ENCODE measurements around the gene VSIG10L. TPM values are rescaled to one million over a fixed set of nuclear protein-coding genes. Genes with fewer than 3 reads are reported as not detected.

The VSIG10L gene
- total RNA-seq, 4 donors from 2014 or later = 0.26 to 3.6 (median 1.7) TPM

DNA sequence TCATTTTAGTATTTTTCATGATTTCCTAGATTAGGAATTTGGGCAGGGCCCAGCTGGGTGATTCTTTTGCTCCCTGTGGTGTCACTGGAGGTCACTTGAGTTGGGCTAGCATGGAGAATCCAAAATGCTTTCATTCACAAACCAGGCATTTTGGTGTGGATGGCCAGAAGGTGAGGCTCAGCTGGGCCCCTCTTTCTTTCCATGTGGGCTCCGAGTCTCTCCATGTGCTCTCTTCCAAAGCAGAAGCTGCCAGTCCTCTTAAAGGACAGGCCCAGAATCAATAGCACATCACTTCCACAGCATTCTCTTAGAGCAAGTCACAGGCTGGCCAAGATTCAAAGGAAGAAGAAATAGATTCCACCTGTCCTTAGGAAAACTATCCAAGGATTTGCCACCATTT is 52.3 kb downstream of the VSIG10L start:
- DNase-seq = no peak
- Histone ChIP-seq H3K4me3 (no peak overlapping the region), H3K9me3 (no peaks in the 10 kb centered on the region), H3K4me1 (no peaks in the 10 kb centered on the region), H3K36me3 (no peaks in the 10 kb centered on the region), H3K27me3 (no peaks in the 10 kb centered on the region), H3K27ac (no peak overlapping the region)
- TF ChIP-seq POLR2A (IDR thresholded peaks at IDR 0.05) (no peak), CTCF (IDR thresholded peaks at IDR 0.05) (no peak)
- intact Hi-C loops (cut with DNase I; ENCODE audit: low total_unique reads) = no loop called here

- Histone ChIP-seq H3K4me3 (no peak overlapping the region), H3K4me1 (no peaks in the 10 kb centered on the region), H3K27me3 (no peaks in the 10 kb centered on the region), H3K9me3 (no peaks in the 10 kb centered on the region), H3K36me3 (no peaks in the 10 kb centered on the region), H3K27ac (no peak overlapping the region)
- DNase-seq = no peak
- intact Hi-C loops (cut with DNase I; ENCODE audit: low total_unique reads) = no loop called here
- TF ChIP-seq POLR2A (IDR thresholded peaks at IDR 0.05) (no peak), CTCF (IDR thresholded peaks at IDR 0.05) (no peak)
Observed at GRCh38 chr19:51285682-51286081, 56.3 kb downstream of the VSIG10L start.

DNA sequence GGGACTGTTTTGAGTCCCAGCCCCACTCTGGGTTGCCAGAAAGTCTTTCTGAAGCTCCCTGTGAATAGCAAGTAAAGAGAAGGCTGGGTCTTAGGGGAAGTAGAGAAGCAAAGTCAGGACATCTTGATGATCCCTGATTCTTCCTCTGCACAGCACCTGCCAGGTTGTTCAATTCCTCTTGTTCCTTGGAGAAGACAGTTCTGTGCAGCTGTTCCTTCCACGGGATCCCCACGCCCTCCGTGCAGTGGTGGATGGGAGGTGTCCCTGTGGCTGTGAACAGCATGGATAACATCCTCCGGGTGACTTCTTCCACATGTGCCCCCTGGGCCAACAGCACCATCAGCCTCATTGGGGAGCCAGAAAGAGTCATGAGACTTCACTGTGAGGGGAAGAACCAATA is 59.6 kb downstream of the VSIG10L start:
- H3K27me3 ChIP-seq = no peaks in the 10 kb centered on the region
- H3K9me3 ChIP-seq = no peaks in the 10 kb centered on the region
- no peak overlapping the region for H3K27ac ChIP-seq
- H3K36me3 ChIP-seq = no peaks in the 10 kb centered on the region
- no peak for DNase-seq
- intact Hi-C loops (cut with DNase I; ENCODE audit: low total_unique reads) = no loop called here
- H3K4me1 ChIP-seq = no peaks in the 10 kb centered on the region
- TF ChIP-seq POLR2A (IDR thresholded peaks at IDR 0.05) = no peak
- TF ChIP-seq CTCF (IDR thresholded peaks at IDR 0.05) = no peak
- H3K4me3 ChIP-seq = no peak overlapping the region

Other genes with a start within 250 kb of the VSIG10L start
- gene CTU1, start 233.7 kb downstream of the VSIG10L start, total RNA-seq = 10 to 100 TPM in 1 of 4 donors, 1 to 10 TPM in 2, not detected in 1; 7.8 to 27.7 (median 8.4) TPM
- gene SIGLEC9, start 217.2 kb downstream of the VSIG10L start, total RNA-seq = 1 to 10 TPM in 3 of 4 donors, under 1 TPM in 1; 0.51 to 2.6 (median 1.7) TPM
- under 1 TPM in 2 of 4 donors, not detected in 2; 0.14 to 0.59 TPM for gene SIGLEC7, start 199.8 kb downstream of the VSIG10L start, total RNA-seq
- gene CD33, start 117.1 kb downstream of the VSIG10L start, total RNA-seq = 1 to 10 TPM in 2 of 4 donors, under 1 TPM in 1, not detected in 1; 0.26 to 3.3 (median 3.0) TPM
- gene SIGLECL1, start 91.1 kb downstream of the VSIG10L start, total RNA-seq = under 1 TPM in 1 of 4 donors, not detected in 3; 0.55 TPM
- gene IGLON5, start 30.5 kb downstream of the VSIG10L start, total RNA-seq = under 1 TPM in 1 of 4 donors, not detected in 3; 0.28 TPM
- gene ETFB, start 24.2 kb upstream of the VSIG10L start, total RNA-seq = 10 to 100 TPM; 18.8 to 56.6 (median 32.8) TPM
- 1 to 10 TPM in 1 of 4 donors, not detected in 3; 1.2 TPM for gene CLDND2, start 26.9 kb upstream of the VSIG10L start, total RNA-seq
- gene NKG7, start 30.5 kb upstream of the VSIG10L start, total RNA-seq = 1 to 10 TPM in 3 of 4 donors, not detected in 1; 1.0 to 3.6 (median 2.9) TPM
- gene LIM2, start 45.8 kb upstream of the VSIG10L start, total RNA-seq = not detected
- gene C19orf84, start 48.5 kb upstream of the VSIG10L start, total RNA-seq = not detected
- 10 to 100 TPM in 1 of 4 donors, 1 to 10 TPM in 1, under 1 TPM in 2; 0.26 to 11.2 (median 1.1) TPM for gene SIGLEC10, start 75.5 kb upstream of the VSIG10L start, total RNA-seq
- under 1 TPM in 2 of 4 donors, not detected in 2; 0.21 to 0.34 TPM for gene SIGLEC8, start 116.3 kb upstream of the VSIG10L start, total RNA-seq
- not detected for gene CEACAM18, start 136.4 kb upstream of the VSIG10L start, total RNA-seq
- gene SIGLEC12, start 159.7 kb upstream of the VSIG10L start, total RNA-seq = under 1 TPM in 2 of 4 donors, not detected in 2; 0.21 to 0.40 TPM
- 1 to 10 TPM in 2 of 4 donors, under 1 TPM in 2; 0.29 to 7.2 (median 0.77) TPM for gene SIGLEC6, start 189.5 kb upstream of the VSIG10L start, total RNA-seq
- gene ZNF175, start 229.1 kb upstream of the VSIG10L start, total RNA-seq = 10 to 100 TPM in 2 of 4 donors, 1 to 10 TPM in 2; 4.1 to 17.8 (median 9.3) TPM